ENCODE measurements around the gene PML. TPM values are rescaled to one million over a fixed set of nuclear protein-coding genes. Genes with fewer than 3 reads are reported as not detected.

Gene PML
- polyA plus RNA-seq, 1 donor (not counting 4 experiments of a cell fraction or from before 2014, with no cell fraction given): 20.5 TPM

- Histone ChIP-seq H3K27ac (ENCODE audit: control insufficient read depth, insufficient read depth, low read length) (no peak overlapping the region), H3K9ac (ENCODE audit: control insufficient read depth, extremely low read depth, insufficient read depth, low read length) (no peak overlapping the region), H3K9me3 (ENCODE audit: control insufficient read depth, low read depth, low read length) (no peaks in the 10 kb centered on the region), H3K79me2 (ENCODE audit: control insufficient read depth, insufficient read depth, low read length) (no peaks in the 10 kb centered on the region), H2AFZ (ENCODE audit: control insufficient read depth, low read length) (no peak overlapping the region), H3K9me1 (ENCODE audit: control insufficient read depth, extremely low read depth, insufficient read depth, low read length) (no peaks in the 10 kb centered on the region), H4K20me1 (ENCODE audit: control insufficient read depth, extremely low read depth, insufficient read depth, low read length) (no peaks in the 10 kb centered on the region), H3K4me1 (ENCODE audit: control insufficient read depth, extremely low read depth, insufficient read depth, low read length) (peaks cover 19% of the 10 kb centered on the region), H3K27me3 (ENCODE audit: control insufficient read depth, extremely low read depth, insufficient read depth, low read length) (no peaks in the 10 kb centered on the region), H3K4me2 (ENCODE audit: control insufficient read depth, extremely low read depth, insufficient read depth, low read depth, low read length) (no peak overlapping the region), H3K36me3 (ENCODE audit: control insufficient read depth in 2 of 2, extremely low read depth in 1 of 2, insufficient read depth in 2 of 2, low read length in 2 of 2) (no peaks in the 10 kb centered on the region), H3K4me3 (ENCODE audit: control insufficient read depth in 2 of 3, extremely low read depth in 1 of 3, insufficient read depth in 2 of 3, low read depth in 1 of 3, low read length in 3 of 3) (no peak overlapping the region)
- no peak for TF ChIP-seq EZH2 (IDR thresholded peaks at IDR 0.05; ENCODE audit: low read length)
- TF ChIP-seq CTCF (optimal IDR thresholded peaks at IDR 0.05 in 1 of 3, IDR thresholded peaks at IDR 0.05 in 1 of 3, conservative IDR thresholded peaks at IDR 0.05 in 1 of 3; ENCODE audit: extremely low read depth in 1 of 3, insufficient read depth in 2 of 3, low read length in 3 of 3): no peak
- dilution Hi-C loops (cut with MboI; ENCODE audit: extremely low pct_ligation_motif_present, low sequenced_read_pairs): no loop called here
- FAIRE-seq: no peak
- DNase-seq (ENCODE audit: low read depth, low spot score): no peak
These were observed 36.7 kb upstream of the PML start for GRCh38 chr15:73957785-73958184.

DNA sequence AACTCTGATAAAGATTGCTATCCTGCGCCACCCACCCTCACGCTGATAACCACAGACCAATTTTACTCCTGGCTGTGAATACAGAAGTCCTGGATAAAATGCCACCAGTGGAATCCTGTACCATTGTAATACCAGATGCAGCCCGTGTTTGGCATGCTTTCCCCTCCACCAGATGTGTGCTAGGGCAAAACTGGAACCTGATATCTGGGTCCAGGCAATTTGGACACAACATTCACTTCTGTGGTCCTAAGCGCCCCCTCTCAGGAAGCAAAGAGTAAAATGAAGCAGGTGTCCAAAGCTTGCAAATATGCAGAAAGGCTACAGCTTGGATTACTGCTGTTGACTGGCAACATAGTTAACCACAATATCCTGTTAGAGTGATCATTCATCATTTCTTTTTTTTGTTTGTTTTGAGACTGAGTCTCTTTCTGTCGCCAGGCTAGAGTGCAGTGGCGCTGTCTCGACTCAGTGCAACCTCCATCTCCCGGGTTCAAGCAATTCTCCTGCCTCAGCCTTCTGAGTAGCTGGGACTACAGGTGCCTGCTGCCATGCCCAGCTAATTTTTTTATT lies 35.4 kb upstream of the PML start:
- Histone ChIP-seq H4K20me1 (ENCODE audit: control insufficient read depth, extremely low read depth, insufficient read depth, low read length) (no peaks in the 10 kb centered on the region), H3K27me3 (ENCODE audit: control insufficient read depth, extremely low read depth, insufficient read depth, low read length) (no peaks in the 10 kb centered on the region), H3K4me3 (ENCODE audit: control insufficient read depth in 2 of 3, extremely low read depth in 1 of 3, insufficient read depth in 2 of 3, low read depth in 1 of 3, low read length in 3 of 3) (no peak overlapping the region), H2AFZ (ENCODE audit: control insufficient read depth, low read length) (no peak overlapping the region), H3K9me1 (ENCODE audit: control insufficient read depth, extremely low read depth, insufficient read depth, low read length) (no peaks in the 10 kb centered on the region), H3K4me1 (ENCODE audit: control insufficient read depth, extremely low read depth, insufficient read depth, low read length) (peaks cover 19% of the 10 kb centered on the region), H3K36me3 (ENCODE audit: control insufficient read depth in 2 of 2, extremely low read depth in 1 of 2, insufficient read depth in 2 of 2, low read length in 2 of 2) (no peaks in the 10 kb centered on the region), H3K9me3 (ENCODE audit: control insufficient read depth, low read depth, low read length) (no peaks in the 10 kb centered on the region), H3K27ac (ENCODE audit: control insufficient read depth, insufficient read depth, low read length) (no peak overlapping the region), H3K4me2 (ENCODE audit: control insufficient read depth, extremely low read depth, insufficient read depth, low read depth, low read length) (no peak overlapping the region), H3K9ac (ENCODE audit: control insufficient read depth, extremely low read depth, insufficient read depth, low read length) (no peak overlapping the region), H3K79me2 (ENCODE audit: control insufficient read depth, insufficient read depth, low read length) (no peaks in the 10 kb centered on the region)
- TF ChIP-seq CTCF (optimal IDR thresholded peaks at IDR 0.05 in 1 of 3, IDR thresholded peaks at IDR 0.05 in 1 of 3, conservative IDR thresholded peaks at IDR 0.05 in 1 of 3; ENCODE audit: extremely low read depth in 1 of 3, insufficient read depth in 2 of 3, low read length in 3 of 3) (no peak), EZH2 (IDR thresholded peaks at IDR 0.05; ENCODE audit: low read length) (no peak)
- dilution Hi-C loops (cut with MboI; ENCODE audit: extremely low pct_ligation_motif_present, low sequenced_read_pairs): no loop called here
- DNase-seq (ENCODE audit: low read depth, low spot score) (no peak), FAIRE-seq (no peak)

Data from keratinocyte (primary cell).